BE2C (cell line): ENCODE data around the gene TMEM100.
"Not testable (repeated sequence)": the region's sequence is repeated elsewhere in the genome, so short reads cannot be mapped to it uniquely, and the experiment has no call there.

ENCODE experiments used
- DNase-seq: peaks from one replicate; pipeline ENCODE4 v3.0.0-alpha.2; 2020
- H3K27me3 ChIP-seq: fragments of 250-450 bp; sonication (Bioruptor Pico); 2 replicates; pipeline ENCODE4 v1.5.1; 2020; ENCODE audit warnings: mild to moderate bottlenecking
- H3K36me3 ChIP-seq: fragments of 250-450 bp; sonication (Bioruptor Pico); 2 replicates; pipeline ENCODE4 v1.5.1; 2020; ENCODE audit warnings: mild to moderate bottlenecking
- H3K4me1 ChIP-seq: fragments of 250-450 bp; sonication (Bioruptor Pico); 2 replicates; pipeline ENCODE4 v1.5.1; 2020
- H3K4me3 ChIP-seq: 2 replicates; pipeline ENCODE4 v1.5.1; 2011; ENCODE audit warnings: low read depth, low read length
- H3K9me3 ChIP-seq: fragments of 250-450 bp; sonication (Bioruptor Pico); 2 replicates; pipeline ENCODE4 v1.5.1; 2020
- TF ChIP-seq, protein P1 (sequence below): IDR thresholded peaks from 2 replicates; pipeline ENCODE4 v1.5.1; 2012; ENCODE audit warnings: mild to moderate bottlenecking, low read depth, low read length

Gene TMEM100

GRCh38 chr17:55680686-55681341 lies 41.9 kb downstream of the TMEM100 start:
- no peak for DNase-seq
- H3K4me3 ChIP-seq, result no peak overlapping the region
- H3K27me3 ChIP-seq, result no peaks in the 10 kb centered on the region
- peaks cover 6% of the 10 kb centered on the region for H3K4me1 ChIP-seq
- no peaks in the 10 kb centered on the region for H3K9me3 ChIP-seq
- H3K36me3 ChIP-seq, result no peaks in the 10 kb centered on the region
- TF ChIP-seq, protein P1, sequence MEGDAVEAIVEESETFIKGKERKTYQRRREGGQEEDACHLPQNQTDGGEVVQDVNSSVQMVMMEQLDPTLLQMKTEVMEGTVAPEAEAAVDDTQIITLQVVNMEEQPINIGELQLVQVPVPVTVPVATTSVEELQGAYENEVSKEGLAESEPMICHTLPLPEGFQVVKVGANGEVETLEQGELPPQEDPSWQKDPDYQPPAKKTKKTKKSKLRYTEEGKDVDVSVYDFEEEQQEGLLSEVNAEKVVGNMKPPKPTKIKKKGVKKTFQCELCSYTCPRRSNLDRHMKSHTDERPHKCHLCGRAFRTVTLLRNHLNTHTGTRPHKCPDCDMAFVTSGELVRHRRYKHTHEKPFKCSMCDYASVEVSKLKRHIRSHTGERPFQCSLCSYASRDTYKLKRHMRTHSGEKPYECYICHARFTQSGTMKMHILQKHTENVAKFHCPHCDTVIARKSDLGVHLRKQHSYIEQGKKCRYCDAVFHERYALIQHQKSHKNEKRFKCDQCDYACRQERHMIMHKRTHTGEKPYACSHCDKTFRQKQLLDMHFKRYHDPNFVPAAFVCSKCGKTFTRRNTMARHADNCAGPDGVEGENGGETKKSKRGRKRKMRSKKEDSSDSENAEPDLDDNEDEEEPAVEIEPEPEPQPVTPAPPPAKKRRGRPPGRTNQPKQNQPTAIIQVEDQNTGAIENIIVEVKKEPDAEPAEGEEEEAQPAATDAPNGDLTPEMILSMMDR, result no peak

DNA sequence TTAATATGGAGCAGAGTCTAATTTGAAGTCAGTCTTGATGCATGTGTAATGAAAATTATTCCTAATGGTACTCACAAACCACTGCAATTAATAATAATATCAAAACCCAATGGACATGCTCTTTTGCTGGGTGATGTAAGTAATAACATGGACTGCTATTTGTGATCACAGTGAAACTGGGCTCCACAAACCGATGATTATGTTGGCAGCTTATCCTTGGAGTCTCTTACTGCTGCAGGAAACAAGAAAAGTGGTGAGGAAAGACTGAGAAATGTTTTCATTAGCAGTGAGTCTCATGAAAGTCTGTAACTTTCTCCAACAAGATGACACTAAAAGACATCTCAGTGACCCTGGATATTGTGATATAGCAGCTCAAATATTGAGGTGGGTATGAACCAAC lies 45.2 kb downstream of the TMEM100 start:
- Histone ChIP-seq H3K27me3 (no peaks in the 10 kb centered on the region), H3K9me3 (no peaks in the 10 kb centered on the region), H3K4me1 (peaks cover 6% of the 10 kb centered on the region), H3K36me3 (no peaks in the 10 kb centered on the region), H3K4me3 (no peak overlapping the region)
- DNase-seq, result no peak
- TF ChIP-seq, protein P1, result no peak

DNA sequence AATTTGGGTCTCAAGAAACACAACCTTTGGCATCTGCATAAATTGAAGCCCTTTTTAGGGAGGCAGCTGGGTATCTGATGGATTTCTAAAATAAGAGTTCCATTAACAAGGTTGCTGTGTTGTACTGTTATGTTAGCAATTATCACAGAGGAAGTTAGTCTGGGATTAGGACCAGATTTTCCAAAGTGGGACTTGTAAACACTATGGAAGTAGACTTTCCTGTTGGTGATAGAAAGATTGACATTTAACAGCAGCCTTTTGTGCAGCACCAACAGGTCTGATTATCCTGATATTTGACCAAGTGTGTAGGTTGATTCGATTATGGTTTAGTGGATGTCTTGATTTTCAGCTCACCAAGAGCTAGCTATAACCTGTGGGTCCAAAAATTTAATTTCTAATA lies 46.4 kb downstream of the TMEM100 start:
- DNase-seq, result no peak
- H3K4me1 ChIP-seq, result peaks cover 6% of the 10 kb centered on the region
- no peaks in the 10 kb centered on the region for H3K9me3 ChIP-seq
- TF ChIP-seq, protein P1, result no peak
- no peak overlapping the region for H3K4me3 ChIP-seq
- no peaks in the 10 kb centered on the region for H3K27me3 ChIP-seq
- no peaks in the 10 kb centered on the region for H3K36me3 ChIP-seq

DNA sequence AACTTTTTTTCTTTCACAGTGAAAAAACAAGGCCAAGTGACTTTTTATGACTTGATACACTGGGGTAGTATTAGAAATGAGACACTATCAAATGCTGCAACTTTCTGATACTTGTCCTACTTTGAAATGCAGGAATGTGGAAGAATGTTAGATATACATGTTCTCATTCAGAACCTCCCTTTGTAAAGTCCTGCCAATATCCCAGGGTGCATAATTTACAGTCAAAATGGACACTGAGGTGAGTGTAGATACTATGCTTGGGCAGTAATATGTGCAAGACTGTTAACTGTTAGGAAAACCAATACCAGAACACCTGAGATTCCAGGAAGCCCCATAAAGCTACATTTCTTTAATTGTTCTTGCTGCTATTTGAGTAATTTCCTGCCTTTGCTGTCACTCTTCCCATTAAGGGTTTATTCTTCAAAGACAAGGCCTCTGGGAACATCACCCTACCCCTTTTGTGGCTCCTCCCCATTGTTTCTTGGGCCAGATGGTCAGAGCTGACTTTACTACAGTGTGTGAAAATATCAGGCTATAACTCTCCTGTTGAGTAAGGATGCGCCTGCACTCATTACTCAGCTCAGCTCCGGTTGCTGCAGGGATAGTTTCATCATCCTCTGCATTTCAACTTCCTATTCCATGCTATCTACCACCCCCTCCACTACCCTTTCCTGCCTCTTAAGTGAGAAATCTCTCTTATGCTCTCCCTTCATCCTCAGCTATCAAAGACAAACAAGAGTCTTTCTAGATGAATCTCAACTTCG lies 48.7 kb downstream of the TMEM100 start:
- H3K27me3 ChIP-seq, result no peaks in the 10 kb centered on the region
- no peak for DNase-seq
- TF ChIP-seq, protein P1, result no peak
- no peaks in the 10 kb centered on the region for H3K36me3 ChIP-seq
- peaks cover 6% of the 10 kb centered on the region for H3K4me1 ChIP-seq
- H3K4me3 ChIP-seq, result no peak overlapping the region
- H3K9me3 ChIP-seq, result no peaks in the 10 kb centered on the region

DNA sequence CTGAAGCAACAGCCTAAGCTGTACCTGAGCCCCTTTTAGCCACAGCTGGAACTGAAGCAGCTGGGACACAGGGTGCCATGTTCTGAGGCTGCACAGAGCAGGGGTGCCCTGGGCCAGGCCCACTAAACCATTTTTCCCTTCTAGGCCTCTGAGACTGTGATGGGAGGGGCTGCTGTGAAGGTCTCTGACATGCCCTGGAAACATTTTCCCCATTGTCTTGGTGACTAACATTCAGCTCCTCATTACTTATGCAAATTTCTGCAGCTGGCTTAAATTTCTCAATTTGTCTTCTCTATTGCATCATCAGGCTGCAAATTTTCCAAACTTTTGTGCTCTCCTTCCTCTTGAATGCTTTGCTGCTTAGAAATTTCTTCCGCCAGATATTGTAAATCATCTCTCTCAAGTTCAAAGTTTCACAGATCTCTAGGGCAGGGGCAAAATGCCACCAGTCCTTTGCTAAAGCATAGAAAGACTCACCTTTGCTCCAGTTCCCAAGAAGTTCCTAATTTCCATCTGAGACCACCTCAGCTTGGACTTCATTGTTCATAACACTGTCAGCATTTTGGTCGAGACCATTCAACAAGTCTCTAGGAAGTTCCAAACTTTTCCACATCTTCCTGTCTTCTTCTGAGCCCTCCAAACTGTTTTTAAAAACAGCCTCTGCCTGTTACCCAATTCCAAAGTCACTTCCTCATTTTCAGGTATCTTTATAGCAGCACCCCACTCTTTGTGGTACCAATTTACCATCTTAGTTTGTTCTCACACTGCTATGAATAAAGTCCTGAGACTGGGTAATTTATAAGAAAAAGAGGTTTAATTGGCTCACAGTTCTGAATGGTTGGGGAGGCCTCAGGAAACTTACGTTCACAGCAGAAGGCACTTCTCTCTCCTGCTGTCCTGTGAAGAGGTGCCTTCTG lies 49.8 kb downstream of the TMEM100 start:
- H3K27me3 ChIP-seq, result no peaks in the 10 kb centered on the region
- peaks cover 6% of the 10 kb centered on the region for H3K4me1 ChIP-seq
- no peak overlapping the region for H3K4me3 ChIP-seq
- DNase-seq, result no peak
- no peaks in the 10 kb centered on the region for H3K36me3 ChIP-seq
- TF ChIP-seq, protein P1, result no peak
- H3K9me3 ChIP-seq, result no peaks in the 10 kb centered on the region

- not testable (repeated sequence) for H3K27me3 ChIP-seq, H3K9me3 ChIP-seq, H3K4me1 ChIP-seq, H3K4me3 ChIP-seq, H3K36me3 ChIP-seq, DNase-seq
Measured at GRCh38 chr17:55672010-55672409, 50.7 kb downstream of the TMEM100 start.
